ENCODE measurements around the gene HS3ST6.
"Not testable (repeated sequence)": the region's sequence is repeated elsewhere in the genome, so short reads cannot be mapped to it uniquely, and the experiment has no call there.

Gene HS3ST6

GRCh38 chr16:1918351-1919326 is at the start of gene HS3ST6:
HS3ST6 (minus strand) TSS chr16:1918415; CDS start chr16:1918323, 92 bp downstream.
- DNase-seq, result peak; percentile 54

GRCh38 chr16:1966460-1966859 is 48.2 kb upstream of the HS3ST6 start, which contains the start of gene RNF151:
RNF151 (plus strand) TSS chr16:1966856; CDS start chr16:1966882, 26 bp downstream.
- DNase-seq, result no peak

- peak; percentile 42 for DNase-seq
These were observed 47.3 kb upstream of the HS3ST6 start for GRCh38 chr16:1965396-1966001.

- peak; percentile 100 for DNase-seq
These were observed 46.5 kb upstream of the HS3ST6 start, which contains the start of gene RPS2 for GRCh38 chr16:1964506-1965395. RPS2 (minus strand) TSS chr16:1964826; CDS start chr16:1964625, 201 bp downstream.

DNA sequence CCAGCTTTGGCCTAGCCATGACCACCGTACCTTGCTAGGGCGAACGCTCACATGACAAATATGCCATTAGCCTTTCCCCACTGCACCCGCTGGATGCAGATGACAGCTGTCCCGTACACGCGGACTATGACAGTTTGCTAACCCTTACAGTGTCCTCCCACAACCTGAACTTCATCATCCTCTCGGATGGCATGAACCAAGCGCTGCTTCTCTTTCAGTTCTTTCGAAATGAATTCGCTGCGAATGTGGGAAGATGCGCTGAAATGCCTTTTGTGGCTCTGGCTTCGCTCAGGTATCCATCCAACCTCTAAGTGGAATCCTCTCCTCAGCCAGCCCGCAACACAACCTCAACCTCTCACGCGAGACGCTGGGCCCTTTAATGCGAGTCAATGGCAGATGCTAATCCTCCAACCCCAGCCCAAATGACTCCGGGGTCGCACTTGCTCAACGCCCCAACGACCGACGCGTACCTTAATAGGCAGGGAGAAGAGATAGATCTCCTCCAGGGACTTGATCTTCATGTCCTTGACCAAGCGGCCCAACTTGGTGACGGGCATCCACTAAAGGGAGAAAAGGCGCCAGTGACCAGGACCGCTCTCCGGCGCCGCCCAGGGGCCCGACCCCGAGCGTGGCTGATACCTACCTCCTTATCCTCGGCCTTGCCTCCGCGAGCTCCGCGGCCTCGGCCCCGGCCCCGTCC is 45.7 kb upstream of the HS3ST6 start:
- DNase-seq, result peak; percentile 56

DNA sequence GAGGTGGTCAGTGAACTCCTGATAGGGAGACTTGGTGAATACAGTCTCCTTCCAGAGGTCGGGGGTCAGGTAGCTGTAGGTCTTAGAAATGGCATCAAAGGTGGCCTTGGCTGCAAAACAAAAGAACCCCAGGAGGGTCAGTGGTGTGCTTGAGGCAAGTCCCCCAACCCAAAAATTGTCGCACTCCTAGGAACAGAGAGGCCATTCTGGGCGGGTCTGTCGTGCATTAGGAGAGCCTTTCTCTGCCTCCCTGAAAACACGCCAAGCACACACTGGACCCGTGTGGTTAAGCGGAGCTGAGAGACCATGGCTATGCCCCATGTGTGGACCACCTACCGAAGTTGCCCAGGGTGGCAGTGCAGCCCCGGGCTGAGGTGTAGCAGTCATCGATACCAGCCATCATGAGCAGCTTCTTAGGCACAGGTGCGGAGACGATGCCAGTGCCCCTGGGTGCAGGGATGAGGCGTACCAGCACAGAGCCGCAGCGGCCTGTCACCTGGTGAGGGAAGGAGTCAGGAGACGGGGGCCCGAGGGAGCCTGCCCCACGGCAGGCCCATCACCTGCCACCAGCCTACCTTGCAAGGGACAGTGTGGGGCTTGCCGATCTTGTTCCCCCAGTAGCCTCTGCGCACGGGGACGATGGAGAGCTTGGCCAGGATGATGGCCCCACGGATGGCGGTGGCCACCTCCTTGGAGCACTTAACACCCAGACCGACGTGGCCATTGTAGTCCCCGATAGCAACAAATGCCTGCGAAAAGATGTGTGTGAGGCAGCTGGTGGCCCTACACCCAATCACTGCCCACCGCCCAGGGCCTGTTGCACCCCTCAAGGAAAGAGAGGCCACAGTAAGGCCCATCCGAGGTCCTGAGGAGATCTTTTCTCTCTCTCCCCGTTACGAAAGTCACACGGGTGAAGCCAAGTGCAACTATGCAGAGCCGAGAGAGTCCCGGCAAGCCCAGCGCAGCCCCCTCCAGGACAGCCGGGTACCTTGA is 44.2 kb upstream of the HS3ST6 start:
- not testable (repeated sequence) for DNase-seq

GRCh38 chr16:1961651-1962067 is 43.4 kb upstream of the HS3ST6 start:
- peak; percentile 38 for DNase-seq

GRCh38 chr16:1960665-1961630 is 42.7 kb upstream of the HS3ST6 start:
- DNase-seq, result peak; percentile 50

DNA sequence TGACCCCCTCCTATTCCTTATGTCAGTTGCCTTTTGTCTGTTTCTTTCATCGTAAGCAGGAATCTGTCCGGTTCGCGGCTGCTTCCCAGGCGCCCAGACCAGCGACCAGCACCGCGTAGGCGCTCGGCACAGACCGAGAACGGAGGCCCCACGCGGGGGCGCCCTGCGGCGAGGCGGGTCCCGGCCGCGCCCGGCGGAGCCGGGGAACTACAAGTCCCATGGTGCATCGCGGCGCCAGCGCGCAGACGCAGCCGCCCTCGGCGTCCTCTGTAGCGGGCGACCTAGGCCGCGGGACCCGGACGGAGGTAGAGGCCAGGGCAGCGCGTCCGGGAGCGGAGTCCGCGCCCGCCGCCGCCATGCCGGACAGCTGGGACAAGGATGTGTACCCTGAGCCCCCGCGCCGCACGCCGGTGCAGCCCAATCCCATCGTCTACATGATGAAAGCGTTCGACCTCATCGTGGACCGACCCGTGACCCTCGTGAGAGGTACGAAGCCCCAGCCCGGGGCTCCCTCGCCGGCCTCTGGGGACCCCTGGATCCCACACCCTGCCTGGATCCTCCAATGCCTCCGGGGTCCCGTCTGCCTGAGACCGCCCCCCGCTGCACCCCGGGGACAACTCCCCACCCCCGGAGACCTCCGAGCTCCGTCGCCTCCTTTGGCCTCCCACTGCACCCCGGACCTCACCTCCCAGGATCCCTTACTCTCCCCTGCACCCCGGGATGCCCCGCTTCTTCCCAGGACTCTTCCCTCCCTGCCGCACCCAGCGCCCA is 41.2 kb upstream of the HS3ST6 start, which contains the start of gene NDUFB10:
Gene NDUFB10 (plus strand): TSS at position 270 of the 771 bp plus-strand sequence. CDS start 87 bp downstream, at position 357.
- peak; percentile 94 for DNase-seq

DNA sequence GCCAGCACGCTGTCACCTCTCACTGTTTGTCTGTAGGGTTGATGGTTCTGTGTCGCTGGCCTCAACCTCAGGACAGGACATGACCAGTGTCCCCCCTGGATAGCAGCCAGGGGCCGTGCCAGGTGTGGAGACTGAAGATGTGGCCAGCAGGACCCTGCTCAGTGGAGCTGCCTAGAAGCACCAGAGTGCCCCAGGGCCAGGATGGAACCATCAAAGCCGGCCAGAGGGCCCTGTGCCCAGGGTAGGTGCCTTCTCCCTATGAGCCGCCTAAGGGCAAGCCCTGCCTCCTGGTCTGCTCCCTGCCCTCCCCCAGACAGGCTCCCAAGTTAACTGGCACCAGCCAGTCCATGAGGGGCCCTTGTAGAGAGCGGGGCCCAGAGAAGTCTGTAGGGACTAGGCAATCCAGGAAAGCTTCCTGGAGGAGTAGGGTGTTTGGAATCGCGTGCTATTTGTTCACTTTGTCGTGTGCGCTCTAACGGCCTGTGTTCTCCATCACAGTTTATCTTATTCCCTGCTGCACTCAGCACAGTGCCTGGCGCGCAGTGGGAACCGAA is 40.6 kb upstream of the HS3ST6 start:
- DNase-seq, result no peak

GRCh38 chr16:1958143-1958491 is 39.9 kb upstream of the HS3ST6 start:
- not testable (repeated sequence) for DNase-seq

DNA sequence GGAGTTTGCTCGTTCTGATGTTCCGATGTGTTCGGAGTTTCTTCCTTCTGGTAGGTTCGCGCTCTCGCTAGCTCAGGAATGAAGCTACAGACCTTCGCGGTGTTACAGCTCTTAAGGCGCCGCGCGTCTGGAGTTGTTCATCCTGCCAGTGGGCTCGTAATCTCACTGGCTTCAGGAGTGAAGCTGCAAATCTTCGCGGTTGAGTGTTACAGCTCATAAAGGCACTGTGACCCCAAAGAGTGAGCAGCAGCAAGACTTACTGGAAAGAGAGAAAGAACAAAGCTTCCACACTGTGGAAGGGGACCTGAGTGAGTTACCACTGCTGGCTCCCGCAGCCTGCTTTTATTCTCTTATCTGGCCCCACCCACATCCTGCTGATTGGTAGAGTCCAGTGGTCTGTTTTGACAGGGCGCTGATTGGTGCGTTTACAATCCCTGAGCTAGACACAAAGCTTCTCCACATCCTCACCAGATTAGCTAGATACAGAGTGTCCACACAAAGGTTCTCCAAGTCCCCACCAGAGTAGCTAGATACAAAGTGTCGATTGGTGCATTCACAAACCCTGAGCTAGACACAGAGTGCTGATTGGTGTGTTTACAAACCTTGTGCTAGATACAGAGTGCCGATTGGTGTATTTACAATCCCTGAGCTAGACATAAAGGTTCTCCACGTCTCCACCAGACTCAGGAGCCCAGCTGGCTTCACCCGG is 39.4 kb upstream of the HS3ST6 start:
- not testable (repeated sequence) for DNase-seq

- DNase-seq, result no peak
These were observed 35.5 kb upstream of the HS3ST6 start for GRCh38 chr16:1953734-1954133.

DNA sequence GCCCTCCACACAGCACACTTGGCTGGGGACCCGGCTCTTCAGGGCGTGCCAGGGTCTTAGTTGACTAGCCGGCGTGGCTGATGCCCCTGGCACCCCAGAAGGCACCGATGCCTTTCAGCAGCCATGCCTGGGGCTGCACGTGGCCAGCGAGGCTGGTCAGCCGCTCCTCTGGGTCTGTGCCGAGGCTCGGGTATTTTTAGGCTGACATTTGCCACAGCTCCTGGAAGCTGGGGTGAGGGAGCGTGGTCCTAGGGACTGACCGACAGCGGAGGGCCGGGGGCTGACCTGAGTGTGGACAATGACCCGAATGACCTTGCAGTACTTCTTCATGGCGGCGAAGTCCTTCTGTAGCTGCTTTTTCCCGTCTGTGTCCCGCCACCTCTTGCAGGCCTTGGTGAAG is 32.3 kb upstream of the HS3ST6 start:
- DNase-seq, result no peak

DNA sequence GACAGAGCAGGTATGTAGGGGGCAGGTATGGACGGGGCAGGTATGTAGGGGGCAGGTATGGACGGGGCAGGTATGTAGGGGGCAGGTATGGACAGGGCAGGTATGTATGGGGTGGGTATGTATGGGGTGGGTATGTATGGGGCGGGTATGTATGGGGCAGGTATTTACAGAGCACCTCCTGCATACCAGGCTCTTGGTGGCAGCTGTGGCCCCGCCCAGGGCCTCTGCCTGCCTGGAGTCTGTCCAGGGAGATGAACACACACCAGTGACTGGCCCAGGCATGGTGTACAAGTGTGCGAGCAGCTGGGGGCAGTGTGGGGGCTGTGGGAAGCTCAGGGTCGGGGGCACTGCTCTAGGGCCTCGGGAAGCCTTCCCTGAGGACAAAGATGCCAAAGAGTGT is 31.8 kb upstream of the HS3ST6 start:
- DNase-seq, result no peak

GRCh38 chr16:1949507-1949906 is 31.3 kb upstream of the HS3ST6 start:
- no peak for DNase-seq

DNA sequence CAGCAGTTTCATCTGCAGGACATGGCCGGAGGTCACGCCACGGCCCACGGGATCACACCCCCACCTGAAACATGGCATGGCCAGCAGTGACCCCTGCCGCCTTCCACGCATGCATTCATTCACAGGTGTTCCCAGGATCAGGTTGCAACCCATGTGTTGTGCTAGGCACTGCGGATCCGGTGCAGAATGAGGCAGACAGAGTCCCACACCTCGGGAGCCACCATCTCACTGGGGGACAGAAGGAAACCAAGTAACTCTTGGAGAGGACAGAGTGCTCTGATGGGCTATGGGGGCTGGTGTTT is 29.1 kb upstream of the HS3ST6 start:
- no peak for DNase-seq

Measured in NCI-H146 (cell line).